Large intestine (tissue), 3 donors: ENCODE measurements around the gene AFAP1. TPM values are rescaled to one million over a fixed set of nuclear protein-coding genes. Genes with fewer than 3 reads are reported as not detected.

ENCODE experiments used
- DNase-seq, 2 donors: peaks; one replicate each; pipeline versions ENCODE4 v3.0.0 to v3.0.0-alpha.2; 2013
- H3K27ac ChIP-seq: one replicate; pipeline ENCODE4 v1.5.1; 2013; ENCODE audit warnings: low read length
- H3K27me3 ChIP-seq: 2 replicates; pipeline ENCODE4 v1.6.1; 2013; ENCODE audit warnings: low read length; ENCODE audit not compliant: control insufficient read depth, insufficient read depth
- H3K36me3 ChIP-seq: 2 replicates; pipeline ENCODE4 v1.6.1; 2013; ENCODE audit warnings: low read length; ENCODE audit not compliant: control insufficient read depth, insufficient read depth
- H3K4me1 ChIP-seq: one replicate; pipeline ENCODE4 v1.6.1; 2013; ENCODE audit warnings: low read length; ENCODE audit not compliant: control insufficient read depth, insufficient read depth
- H3K4me3 ChIP-seq: one replicate; pipeline ENCODE4 v1.5.1; 2013; ENCODE audit warnings: low read length
- H3K9me3 ChIP-seq: one replicate; pipeline ENCODE4 v1.6.1; 2013; ENCODE audit warnings: mild to moderate bottlenecking, low read depth, low read length, moderate library complexity; ENCODE audit not compliant: control insufficient read depth
- WGBS: methylation state at CpG from one replicate; pipeline ENCODE4 v1.1.5; 2013; ENCODE audit warnings: low lambda C conversion rate; ENCODE audit not compliant: insufficient coverage; 5-methylcytosine and 5-hydroxymethylcytosine counted together
- polyA plus RNA-seq: library from polyadenylated mRNA; unstranded; fragments of 120-200 nt; gene quantifications from one replicate; pipeline ENCODE4 v1.2.1, GENCODE V29; 2013

Gene AFAP1
- polyA plus RNA-seq, 1 donor, result 19.3 TPM

DNA sequence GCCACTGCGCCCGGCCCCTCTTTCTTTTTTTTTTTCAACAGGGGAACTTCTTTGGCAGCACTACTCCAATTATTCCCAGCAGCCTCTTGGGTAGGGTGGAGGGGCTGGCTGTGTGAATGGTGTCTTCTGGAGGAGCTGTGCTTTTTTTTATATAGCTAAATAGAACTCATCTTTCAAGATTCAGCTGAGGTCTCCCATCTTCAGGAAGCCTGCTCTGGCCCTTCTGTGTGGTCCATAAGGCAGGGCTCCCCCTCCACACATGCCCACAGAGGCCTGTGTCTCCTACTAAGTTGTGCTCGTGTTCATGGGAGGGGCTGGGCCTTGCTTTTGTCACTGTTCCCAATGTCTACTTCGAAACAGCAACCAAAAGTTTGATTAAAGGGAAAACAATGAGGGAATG is 116.8 kb downstream of the AFAP1 start:
- H3K27ac ChIP-seq, result peak overlapping the region; percentile 69
- H3K4me1 ChIP-seq, result peaks cover 34% of the 10 kb centered on the region
- 57% methylated on average over 1 of the region's 4 CpGs for WGBS
- H3K27me3 ChIP-seq, result no peaks in the 10 kb centered on the region
- no peaks in the 10 kb centered on the region for H3K9me3 ChIP-seq
- no peak for DNase-seq
- H3K4me3 ChIP-seq, result no peak overlapping the region
- peaks cover 30% of the 10 kb centered on the region for H3K36me3 ChIP-seq

DNA sequence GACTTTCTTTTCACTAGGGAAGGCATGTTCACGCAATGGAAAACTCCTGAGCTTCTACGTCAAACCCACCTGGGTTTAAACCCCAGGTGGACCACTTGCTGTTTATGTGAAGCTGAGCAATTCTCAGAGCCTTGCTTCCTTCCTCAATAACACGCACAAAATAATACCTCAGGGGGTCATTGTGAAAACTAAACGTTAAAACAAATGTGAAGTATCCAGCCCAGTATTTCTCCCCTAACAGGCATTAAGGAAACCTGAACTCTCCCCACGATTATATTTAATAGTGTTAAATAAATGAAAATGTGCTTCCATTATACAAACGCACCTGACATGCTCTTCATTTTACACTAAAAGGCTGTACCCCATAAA is 117.5 kb downstream of the AFAP1 start:
- WGBS, result 85% methylated on average over 2 of the region's 6 CpGs
- DNase-seq, result no peak
- Histone ChIP-seq H3K9me3 (no peaks in the 10 kb centered on the region), H3K4me1 (peaks cover 34% of the 10 kb centered on the region), H3K36me3 (peaks cover 26% of the 10 kb centered on the region), H3K27ac (peak overlapping the region; percentile 3), H3K4me3 (no peak overlapping the region), H3K27me3 (no peaks in the 10 kb centered on the region)

DNA sequence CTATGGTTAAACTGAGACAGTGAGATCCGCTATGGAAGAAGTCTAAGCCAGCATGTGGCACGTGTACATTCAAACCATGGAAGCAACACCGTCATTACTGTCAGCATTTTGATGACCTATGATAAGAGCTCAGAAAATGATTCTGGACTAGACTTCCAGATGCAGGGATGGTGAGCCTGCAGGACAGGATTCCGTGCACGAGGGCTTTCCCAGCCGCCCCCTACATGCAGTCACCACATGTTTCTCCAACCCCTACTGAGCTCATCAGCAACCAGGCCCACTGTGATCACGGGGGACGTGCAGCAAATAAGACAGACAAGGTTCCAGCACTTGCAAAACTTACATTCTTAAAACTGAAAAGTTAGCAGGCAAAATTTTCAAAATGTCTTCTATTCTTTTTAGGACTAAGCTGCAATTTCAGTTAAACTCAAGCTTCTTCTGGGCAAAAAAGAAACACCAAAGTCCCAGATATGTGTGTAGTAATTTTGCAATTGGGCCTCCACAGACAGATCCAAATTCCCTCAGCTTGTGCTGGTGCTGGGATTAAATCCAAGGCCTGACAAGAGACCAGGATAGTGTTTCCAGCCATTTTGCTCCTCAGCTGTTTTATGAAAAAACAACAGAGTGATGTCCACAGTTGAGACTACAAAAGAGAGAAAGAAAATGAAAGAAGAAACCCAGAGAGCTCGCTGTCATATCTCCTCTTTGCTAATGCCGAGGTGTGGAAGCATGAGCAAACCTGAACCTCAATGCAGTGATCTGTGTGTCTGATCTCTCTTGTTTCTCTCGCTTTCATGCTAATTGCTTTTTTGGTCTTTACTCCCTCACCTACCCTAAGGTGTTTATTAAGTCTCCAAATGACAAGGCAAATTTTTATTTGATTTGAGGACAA is 118.2 kb downstream of the AFAP1 start:
- H3K4me3 ChIP-seq, result no peak overlapping the region
- no CpG with 5 or more reads among the region's 11 CpGs for WGBS
- H3K4me1 ChIP-seq, result peaks cover 34% of the 10 kb centered on the region
- no peaks in the 10 kb centered on the region for H3K27me3 ChIP-seq
- H3K9me3 ChIP-seq, result no peaks in the 10 kb centered on the region
- peaks cover 28% of the 10 kb centered on the region for H3K36me3 ChIP-seq
- H3K27ac ChIP-seq, result peak overlapping the region; percentile 3
- DNase-seq, result no peak

DNA sequence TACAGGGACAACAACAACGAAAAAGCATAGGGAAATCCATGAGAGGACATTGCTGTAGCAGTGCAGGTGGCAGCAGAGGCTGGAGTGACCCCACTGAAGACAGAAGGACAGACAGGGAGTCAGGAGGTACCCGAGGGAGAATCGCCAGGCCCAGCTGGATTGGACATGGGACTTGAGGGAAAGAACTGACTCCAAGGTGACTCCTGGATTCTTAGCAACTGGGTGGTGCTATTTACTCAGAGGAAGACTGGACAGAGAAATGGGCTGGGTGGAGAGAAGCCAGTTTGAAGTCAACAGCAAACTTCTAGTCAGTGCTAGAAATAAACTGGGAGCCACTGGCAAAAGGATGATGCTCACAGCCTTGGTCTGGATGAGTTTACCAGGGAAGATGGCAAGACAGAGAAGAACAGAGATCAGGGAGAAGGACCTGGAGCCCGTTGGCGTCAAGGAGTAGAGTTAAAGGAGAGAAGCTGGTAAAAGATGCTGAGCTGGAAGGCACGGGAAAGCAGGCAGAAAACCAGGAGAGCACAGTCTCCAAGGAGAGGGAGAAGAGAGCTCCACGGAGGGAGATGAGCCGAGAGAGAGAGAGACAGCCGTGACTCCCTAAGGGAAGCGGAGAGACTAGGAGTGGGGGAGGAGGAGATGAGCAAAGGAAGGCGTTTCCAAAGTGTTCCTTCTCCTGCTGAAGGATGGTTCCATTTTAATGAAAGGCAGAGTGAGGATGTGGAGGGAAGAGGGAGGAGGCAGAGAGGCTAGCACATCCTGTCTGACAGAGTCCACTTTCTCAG is 119.4 kb downstream of the AFAP1 start:
- no peaks in the 10 kb centered on the region for H3K9me3 ChIP-seq
- H3K36me3 ChIP-seq, result peaks cover 36% of the 10 kb centered on the region
- H3K27me3 ChIP-seq, result no peaks in the 10 kb centered on the region
- H3K27ac ChIP-seq, result no peak overlapping the region
- WGBS, result 100% methylated on average over 5 of the region's 11 CpGs
- peaks cover 34% of the 10 kb centered on the region for H3K4me1 ChIP-seq
- no peak overlapping the region for H3K4me3 ChIP-seq
- no peak for DNase-seq

DNA sequence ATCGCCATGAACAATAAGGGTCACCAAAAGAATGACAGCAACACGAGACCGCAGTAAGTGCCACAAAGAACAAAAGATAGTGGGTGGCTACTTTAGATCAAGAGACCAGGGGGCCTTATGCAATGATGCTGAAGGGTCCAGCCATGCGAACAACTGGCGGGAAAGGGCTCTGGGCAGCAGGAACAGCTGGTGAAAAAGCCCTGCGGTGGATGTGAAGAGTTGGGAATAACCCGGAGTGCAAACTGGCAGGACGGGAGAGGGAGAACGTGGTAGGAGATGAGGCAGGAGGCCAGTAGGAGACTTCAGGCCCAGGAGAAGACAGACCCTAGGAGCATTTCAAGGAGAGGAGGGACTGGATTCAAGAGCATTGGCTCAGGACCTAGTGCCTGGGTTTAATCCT is 120.2 kb downstream of the AFAP1 start:
- WGBS, result 100% methylated on average over 2 of the region's 9 CpGs
- peaks cover 43% of the 10 kb centered on the region for H3K36me3 ChIP-seq

DNA sequence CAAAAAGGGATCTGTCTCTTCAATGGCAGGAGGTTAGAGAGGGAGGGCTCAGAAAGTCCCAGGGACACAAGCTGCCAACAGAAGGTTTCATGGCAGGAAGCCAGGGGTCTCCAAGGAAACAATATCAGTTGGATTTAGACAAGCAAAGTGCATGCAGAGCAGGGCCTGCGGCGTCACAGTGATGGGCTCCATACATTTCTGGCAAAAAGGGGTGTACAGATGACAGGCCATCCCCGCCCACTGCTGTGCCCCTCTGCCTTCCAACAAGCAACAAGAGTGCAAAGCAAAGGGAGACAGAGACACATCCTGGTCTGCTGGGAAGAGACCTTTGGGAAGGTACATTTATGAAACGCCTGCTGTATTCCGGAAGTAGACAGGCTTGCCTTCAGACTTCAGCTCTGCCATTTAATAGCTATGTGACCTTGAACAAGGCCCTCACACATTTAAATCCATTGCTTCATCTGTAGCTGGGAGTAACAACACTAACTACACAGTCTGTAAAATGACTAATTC is 121.2 kb downstream of the AFAP1 start:
- Histone ChIP-seq H3K36me3 (peaks cover 51% of the 10 kb centered on the region), H3K27me3 (no peaks in the 10 kb centered on the region), H3K27ac (peak overlapping the region; percentile 49), H3K4me3 (no peak overlapping the region), H3K4me1 (peaks cover 26% of the 10 kb centered on the region), H3K9me3 (no peaks in the 10 kb centered on the region)
- DNase-seq, result peak; percentile 37 to 75
- WGBS, result no CpG with 5 or more reads among the region's 5 CpGs

More for the DNA sequence above, 120.2 kb downstream of the AFAP1 start:
- Histone ChIP-seq H3K9me3 (no peaks in the 10 kb centered on the region), H3K27me3 (no peaks in the 10 kb centered on the region), H3K27ac (no peak overlapping the region), H3K4me3 (no peak overlapping the region), H3K4me1 (peaks cover 32% of the 10 kb centered on the region)
- DNase-seq, result no peak

DNA sequence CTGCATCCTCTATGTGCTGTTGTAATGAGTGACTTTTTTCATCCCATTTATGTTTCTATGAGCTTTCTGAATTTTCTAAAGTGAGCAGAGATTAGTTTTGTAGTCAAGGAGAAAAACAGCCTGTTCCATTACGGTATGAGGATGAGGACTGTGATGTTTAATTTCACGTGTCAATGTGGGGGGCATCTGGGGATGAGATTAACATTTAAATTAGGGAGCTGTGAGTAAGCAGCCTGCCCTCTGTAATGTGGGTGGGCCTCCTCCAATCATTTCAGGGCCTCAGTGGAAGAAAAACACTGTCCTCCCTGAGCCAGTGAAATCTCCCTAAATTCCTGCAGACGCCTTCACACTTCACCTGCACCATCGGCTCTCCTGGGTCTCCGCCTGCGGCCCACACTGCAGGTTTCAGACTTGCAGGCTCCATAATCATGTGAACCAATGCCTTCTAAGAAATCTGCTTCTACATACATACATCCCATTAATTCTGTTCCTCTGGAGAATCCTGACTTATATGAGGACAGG is 121.7 kb downstream of the AFAP1 start:
- Histone ChIP-seq H3K27ac (peak overlapping the region; percentile 49), H3K9me3 (no peaks in the 10 kb centered on the region), H3K4me1 (peaks cover 21% of the 10 kb centered on the region), H3K4me3 (no peak overlapping the region), H3K27me3 (no peaks in the 10 kb centered on the region), H3K36me3 (peaks cover 52% of the 10 kb centered on the region)
- no CpG with 5 or more reads among the region's 6 CpGs for WGBS
- DNase-seq, result no peak

DNA sequence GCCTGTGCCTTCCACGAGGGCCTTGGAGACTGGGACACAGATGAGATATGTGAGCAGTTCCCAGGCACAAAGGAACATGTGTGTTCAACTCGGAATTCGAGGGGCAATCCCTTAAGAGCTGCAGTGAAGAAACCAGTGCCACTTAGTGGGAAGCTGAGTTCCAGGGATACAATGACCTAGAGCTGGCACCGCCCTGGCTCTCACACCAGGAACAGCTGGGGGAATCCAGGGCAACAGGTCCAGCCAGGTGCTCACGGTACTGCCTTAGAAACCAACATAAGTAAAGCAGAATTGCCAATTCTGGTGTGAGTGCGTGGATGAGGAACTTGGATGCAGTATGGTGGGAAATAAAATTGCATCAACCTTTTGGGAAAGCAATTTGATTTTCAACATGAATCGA is 122.9 kb downstream of the AFAP1 start:
- no peaks in the 10 kb centered on the region for H3K9me3 ChIP-seq

DNA sequence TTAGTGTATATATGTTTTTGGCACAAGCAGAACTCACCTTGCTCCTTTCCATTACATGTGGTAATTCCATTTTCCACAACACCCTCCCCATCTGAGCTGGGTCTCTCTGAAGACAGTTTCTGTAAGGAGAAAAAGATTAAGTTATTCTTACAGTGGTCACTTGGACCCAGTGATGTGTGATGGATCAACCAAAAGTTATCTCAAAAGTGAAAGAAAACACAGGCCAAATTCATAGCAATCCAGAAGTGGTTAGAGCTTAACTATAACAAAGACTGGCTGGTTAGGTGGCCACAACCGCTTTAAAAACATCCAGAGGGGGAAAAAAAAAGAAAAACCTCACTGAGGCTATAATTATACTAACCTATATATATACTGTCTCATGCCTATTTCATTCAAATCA is 123.7 kb downstream of the AFAP1 start:
- Histone ChIP-seq H3K4me1 (peaks cover 25% of the 10 kb centered on the region), H3K4me3 (no peak overlapping the region), H3K36me3 (peaks cover 45% of the 10 kb centered on the region), H3K27me3 (no peaks in the 10 kb centered on the region), H3K27ac (no peak overlapping the region), H3K9me3 (no peaks in the 10 kb centered on the region)
- DNase-seq, result no peak
- WGBS, result no CpG with 5 or more reads among the region's 1 CpG

More for the DNA sequence above, 122.9 kb downstream of the AFAP1 start:
- WGBS, result 100% methylated on average over 2 of the region's 7 CpGs
- Histone ChIP-seq H3K27me3 (no peaks in the 10 kb centered on the region), H3K4me3 (no peak overlapping the region), H3K36me3 (peaks cover 52% of the 10 kb centered on the region), H3K27ac (no peak overlapping the region), H3K4me1 (peaks cover 18% of the 10 kb centered on the region)
- DNase-seq, result no peak

DNA sequence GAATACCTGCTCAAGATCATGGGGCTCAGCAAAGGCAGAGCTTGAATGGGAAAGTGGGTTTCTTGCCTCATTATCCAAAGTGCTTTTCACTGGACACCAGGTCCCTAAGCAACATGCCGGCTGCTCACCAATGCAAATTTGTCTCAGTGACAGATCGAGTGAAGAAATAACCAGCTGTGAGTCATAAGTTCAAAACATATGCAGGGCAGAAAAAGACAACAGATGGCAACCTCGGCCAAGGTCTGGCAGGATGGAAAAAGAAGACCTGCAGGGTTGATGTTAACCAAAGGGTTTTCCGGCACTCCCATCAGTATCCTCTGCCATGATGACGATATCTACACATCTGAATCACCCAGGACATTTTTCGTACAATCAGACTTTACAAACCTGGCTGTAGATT is 124.1 kb downstream of the AFAP1 start:
- Histone ChIP-seq H3K27me3 (no peaks in the 10 kb centered on the region), H3K36me3 (peaks cover 45% of the 10 kb centered on the region), H3K4me1 (peaks cover 29% of the 10 kb centered on the region), H3K4me3 (no peak overlapping the region), H3K9me3 (no peaks in the 10 kb centered on the region), H3K27ac (no peak overlapping the region)
- DNase-seq, result no peak
- WGBS, result 100% methylated on average over 1 of the region's 6 CpGs
